ENCODE measurements around the gene CRTC2.
"Not testable (repeated sequence)": the region's sequence is repeated elsewhere in the genome, so short reads cannot be mapped to it uniquely, and the experiment has no call there.

The CRTC2 gene

DNA sequence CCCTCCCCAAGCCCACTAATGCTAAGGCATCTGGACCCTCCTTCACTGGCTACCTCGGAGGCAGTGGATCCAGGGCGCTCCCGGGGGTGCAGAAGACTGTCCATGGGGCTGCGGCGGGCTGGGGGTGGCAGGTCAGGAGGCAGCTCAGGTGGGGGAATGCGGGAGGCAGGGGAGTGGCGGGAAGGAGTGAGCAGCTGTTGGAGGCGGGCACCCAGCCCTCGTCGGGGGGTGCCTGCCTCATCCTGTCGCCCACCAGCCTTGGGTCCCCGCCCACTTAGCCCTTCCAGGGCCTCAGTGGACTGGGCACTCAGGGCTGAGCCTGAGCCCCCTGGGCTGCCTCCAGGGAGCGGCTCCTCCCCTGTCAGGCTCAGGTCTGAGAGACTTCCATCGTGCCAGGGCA is 25.0 kb downstream of the CRTC2 start:
- no peak overlapping the region for H3K27ac ChIP-seq
- no peak for DNase-seq (ENCODE audit: low read depth, low spot score)

DNA sequence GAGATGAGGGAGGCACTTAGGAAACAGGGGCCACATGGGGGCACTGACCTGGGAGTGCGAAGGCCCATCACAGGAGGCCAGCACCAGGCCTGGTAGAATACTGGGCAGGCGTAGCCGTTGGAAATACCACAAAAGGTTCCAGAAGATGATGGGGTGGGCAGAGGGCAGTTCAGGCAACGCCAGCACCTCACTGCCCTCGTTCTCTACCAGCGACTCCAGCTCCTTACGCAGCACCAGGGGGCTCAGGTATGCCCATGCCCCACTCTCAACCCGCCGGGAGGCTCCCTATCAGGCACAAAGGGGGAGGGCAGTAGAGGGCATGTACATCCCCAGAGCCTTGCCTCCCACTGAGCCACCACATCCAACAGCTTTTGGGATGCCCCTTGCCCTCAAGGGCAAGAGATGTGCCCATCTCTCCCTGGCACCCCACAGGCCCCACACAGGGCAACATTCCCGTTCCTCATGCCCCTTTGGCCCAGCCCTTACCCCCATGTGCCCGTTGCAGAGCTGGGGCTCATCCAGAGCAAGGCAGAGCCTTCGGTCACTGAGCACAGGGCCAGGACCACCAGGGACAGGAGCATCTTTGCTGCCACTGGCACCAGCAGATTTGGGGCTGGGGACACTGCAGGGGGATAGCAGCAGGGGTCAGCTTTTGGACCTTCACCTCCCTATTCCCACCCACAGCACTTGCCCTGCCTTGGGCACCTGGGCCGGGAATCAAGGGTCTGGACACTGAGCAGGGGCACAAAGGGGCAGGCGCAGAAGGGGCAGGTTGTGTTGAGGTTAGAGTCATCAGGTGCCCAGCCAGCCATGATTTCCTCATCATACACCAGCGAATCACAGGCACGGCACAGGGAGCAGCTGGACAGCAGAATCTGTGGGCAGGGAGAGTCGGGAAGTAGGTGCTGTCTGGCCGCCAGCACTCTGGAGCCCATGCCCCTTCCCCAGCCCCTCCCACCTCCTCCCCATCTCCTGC is 26.0 kb downstream of the CRTC2 start:
- H3K27ac ChIP-seq = no peak overlapping the region
- no peak for DNase-seq (ENCODE audit: low read depth, low spot score)

DNA sequence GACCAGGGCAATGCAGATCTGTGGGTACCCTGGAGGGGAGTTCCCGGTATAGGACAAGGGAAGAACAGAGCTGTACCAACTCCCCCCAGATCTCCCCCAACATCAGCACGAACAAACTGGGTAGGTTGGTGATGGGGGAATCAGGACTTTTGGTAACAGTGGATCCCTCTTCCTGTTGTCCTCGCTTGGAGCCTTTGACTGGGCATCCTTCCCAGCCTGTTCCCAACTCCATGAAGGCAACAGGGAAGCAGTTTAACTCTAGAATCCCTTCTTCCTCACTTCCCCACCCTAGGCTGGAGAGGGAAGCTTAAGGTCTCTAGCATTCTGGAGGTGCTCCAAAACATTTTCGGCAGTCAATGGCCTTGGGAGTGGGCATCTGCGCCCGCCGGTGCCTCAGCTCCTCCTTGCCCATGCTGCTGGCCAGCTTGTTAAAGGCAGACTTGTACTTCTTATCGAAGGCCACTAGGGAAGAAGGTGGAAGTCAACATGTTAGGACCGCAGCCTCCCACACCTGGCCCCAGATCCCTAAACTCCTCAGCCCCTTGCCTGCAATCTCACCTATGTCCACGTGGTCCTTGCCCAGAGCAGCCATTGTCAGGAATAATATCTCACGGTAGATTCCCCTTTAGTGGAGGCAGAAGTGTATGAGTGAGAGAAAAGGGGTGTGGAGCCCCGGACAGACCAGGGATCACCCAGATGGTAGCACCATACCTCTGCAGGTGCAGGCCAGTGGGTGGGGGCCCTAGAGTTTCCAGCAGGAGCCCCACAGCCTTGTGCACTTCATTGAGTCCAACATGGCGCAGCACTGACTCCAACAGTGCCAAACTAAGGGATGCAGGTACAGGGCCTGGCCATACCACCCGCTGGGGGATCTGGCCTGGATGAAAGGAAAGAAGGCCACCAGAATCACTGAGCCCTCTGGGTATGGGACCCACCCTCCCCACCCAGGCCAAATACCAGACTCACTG is 28.1 kb downstream of the CRTC2 start:
- DNase-seq (ENCODE audit: low read depth, low spot score) = no peak
- H3K27ac ChIP-seq = no peak overlapping the region

DNA sequence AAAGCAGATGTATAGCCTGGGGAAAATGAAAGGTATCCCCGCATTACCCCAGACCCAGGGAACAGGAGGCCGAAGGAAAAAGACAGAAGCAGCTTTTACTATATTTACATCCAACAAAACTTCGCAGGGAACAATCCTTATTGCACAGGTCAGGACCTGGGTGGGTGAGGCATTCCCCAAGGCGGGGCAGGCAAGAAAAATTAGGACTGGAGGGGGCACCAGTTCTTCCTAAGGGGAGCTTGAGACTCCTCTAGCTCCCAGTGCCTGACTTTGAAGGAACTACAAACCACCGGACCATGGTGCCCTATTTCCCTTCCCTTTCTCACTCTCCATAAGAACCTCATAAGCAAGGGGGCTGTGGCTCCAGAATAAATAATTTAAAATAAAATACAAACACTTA is 29.0 kb downstream of the CRTC2 start:
- no peak overlapping the region for H3K27ac ChIP-seq
- no peak for DNase-seq (ENCODE audit: low read depth, low spot score)

DNA sequence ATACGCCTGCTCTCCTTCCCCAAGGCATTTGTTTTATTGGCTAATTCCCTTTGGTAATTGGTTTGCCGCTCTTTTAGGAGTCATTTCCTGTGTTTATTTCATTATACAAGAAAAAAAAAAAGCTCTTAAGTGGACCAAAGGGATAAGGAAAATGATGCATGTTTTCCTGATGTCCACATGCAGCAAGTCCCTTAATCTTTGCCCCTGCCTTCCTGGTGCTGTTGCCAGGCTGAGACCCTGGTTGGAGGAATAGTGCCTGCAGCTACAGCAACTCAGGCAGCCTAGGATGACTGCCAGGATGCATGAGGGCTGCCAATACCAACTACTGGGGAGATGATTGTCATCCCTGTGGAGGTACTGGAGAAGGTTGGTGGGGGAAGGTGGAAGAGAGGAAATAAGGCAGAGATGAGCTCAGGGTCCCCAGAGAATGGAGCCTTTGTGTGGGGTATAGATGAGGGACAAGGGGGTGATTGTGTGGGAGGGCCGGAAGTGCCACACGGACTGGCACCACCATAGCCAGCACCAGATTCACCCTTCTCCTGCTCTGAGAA is 29.5 kb downstream of the CRTC2 start:
- H3K27ac ChIP-seq = no peak overlapping the region

DNA sequence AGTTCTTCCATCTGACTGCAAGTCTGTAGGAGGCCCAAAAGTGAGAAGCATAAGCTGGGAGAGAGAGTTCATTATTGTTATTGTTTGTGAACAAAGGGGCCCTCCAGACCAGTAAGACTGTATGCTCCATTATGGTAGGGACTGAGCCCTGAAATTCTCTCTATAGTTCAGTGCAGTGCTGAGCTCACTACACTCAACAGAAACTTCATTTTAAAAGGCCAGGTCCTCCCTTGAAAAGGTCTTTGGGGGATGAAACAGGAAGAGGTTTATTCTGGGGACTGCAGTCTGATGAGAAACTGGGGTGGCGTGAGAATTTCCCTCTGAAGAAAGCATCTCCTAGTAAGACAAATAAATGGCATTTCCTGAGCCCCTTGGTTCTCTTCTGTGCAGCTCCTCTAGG is 30.2 kb downstream of the CRTC2 start:
- DNase-seq (ENCODE audit: low read depth, low spot score) = no peak
- no peak overlapping the region for H3K27ac ChIP-seq

More for the DNA sequence above, 29.5 kb downstream of the CRTC2 start:
- no peak for DNase-seq (ENCODE audit: low read depth, low spot score)

DNA sequence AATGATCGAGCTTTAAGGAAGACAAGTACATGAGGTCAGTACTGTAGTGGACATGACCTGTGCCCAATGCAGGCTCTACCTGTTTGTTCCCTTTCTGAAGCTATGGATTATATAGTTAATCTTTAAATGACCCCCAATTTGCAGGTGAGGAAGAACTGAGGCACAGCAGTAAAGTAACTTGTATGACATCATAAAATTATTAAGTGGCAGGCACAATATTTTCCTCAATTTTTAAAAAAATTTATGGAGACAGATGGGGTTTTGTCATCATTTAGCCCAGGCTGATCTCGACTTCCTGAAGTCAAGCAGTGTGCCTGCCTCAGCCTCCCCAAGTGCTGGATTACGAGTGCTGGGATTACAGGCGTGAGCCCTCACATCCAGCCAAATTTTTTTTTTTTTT is 32.0 kb downstream of the CRTC2 start:
- no peak overlapping the region for H3K27ac ChIP-seq
- DNase-seq (ENCODE audit: low read depth, low spot score) = no peak

DNA sequence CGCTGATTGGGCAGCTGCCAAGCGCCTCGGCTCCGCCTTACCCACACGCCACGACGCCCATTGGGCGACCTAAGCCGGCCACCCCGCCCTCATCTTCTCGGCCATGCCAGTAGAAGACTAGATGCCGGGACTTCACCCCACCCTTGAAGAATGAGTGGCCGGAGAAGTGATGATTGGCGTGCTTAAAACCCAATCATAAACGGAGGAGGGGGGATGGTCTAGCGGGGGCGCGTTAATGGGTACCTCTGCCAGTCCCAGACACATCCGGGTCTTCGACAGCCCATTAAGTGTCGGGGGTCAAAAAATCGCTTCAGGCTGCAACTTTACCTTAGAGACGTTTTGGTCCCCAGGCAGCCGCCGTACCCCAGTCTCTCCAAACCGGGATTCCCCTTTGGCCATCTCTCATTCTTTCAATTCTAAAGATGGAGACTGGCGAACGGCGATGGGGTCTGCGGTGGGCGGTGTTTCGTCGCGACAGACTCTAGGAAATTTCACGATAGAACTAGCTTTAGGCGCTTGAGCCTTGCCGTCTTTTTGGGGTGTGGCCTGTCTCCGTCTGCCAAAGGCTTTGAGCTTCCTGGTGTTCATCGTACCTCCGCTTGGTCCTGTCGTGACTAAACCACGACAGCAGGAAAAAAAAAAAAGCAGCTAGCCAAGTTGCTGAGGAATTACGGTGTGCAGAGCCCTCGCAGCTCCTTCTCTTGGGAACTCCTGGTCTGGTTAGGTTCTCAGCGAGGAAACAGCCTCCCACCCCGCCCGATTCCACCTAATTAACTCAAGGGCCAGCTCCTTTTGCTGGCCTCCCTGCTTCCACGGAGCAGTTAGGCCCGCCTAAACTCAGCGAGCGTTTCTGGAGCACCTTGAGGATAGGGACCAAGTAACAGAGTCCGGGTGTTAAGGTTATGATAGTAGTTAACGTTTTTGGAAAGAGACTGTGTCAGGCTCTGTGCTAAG is 35.2 kb downstream of the CRTC2 start, which contains the start of gene GATAD2B:
TSS of gene GATAD2B (minus strand) at position 1 of the 954 bp plus-strand sequence. CDS start 94,625 bp downstream, outside the sequence.
- H3K27ac ChIP-seq = peak within 1 kb of the TSS; percentile 88
- DNase-seq (ENCODE audit: low read depth, low spot score) = peak; percentile 99

DNA sequence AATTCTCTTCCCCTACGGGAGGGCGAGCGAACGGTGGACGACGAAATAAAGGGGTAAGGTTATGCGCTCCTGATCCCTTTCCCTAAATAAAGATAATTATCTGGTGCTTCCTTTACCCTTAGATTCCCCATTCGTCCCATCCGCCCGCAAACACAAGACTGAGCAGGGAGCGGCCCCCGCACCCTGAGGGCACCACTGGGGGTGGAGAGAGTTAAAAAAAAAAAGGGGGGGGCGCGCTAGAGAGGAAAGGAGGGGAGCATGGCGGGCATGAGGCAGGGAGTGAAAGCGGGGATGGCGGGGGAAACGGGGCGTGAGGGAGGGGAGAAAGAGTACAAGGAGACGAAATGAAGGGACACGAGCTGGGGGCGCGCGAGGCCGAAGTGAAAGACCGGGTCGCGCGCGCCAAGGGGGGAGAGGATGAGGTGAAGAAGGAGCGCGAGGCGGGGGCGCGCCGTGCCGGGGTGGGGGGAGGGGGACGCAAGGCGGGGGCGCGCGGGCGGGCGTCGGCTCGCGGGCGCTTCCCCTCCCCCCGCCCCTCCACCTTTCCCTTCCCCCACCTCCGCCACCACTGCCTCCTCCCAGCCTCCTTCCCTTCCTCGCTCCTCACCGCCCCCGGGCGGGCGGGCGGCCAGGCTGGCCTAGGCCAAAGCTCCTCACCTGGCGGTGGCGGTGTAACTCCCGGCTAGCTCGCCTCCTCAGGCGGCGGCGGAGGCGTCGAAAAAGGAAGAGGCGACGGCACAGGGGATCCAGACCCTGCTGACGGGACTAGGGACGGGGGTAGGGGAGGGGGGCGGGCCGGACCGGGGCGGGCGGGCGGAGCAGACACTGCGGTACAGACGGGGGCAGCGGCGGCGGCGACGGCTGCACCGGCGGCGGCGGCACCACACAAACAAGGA is 36.1 kb downstream of the CRTC2 start:
- no peak for DNase-seq (ENCODE audit: low read depth, low spot score)
- peak overlapping the region; percentile 88 for H3K27ac ChIP-seq

DNA sequence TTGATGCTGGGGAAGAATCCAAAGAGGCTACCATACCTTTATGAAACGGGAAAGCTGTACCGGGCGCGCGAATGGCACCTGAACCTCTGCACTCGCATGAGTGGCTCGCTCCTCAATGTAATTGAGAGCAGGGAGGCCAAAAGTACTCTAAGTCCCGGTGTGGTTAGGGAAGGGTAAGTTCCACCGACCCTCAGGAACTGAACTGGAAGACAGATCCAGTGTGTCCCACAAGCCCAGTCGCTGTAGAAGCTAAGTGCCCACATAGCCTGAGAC is 36.7 kb downstream of the CRTC2 start:
- H3K27ac ChIP-seq = peak overlapping the region; percentile 88
- no peak for DNase-seq (ENCODE audit: low read depth, low spot score)

DNA sequence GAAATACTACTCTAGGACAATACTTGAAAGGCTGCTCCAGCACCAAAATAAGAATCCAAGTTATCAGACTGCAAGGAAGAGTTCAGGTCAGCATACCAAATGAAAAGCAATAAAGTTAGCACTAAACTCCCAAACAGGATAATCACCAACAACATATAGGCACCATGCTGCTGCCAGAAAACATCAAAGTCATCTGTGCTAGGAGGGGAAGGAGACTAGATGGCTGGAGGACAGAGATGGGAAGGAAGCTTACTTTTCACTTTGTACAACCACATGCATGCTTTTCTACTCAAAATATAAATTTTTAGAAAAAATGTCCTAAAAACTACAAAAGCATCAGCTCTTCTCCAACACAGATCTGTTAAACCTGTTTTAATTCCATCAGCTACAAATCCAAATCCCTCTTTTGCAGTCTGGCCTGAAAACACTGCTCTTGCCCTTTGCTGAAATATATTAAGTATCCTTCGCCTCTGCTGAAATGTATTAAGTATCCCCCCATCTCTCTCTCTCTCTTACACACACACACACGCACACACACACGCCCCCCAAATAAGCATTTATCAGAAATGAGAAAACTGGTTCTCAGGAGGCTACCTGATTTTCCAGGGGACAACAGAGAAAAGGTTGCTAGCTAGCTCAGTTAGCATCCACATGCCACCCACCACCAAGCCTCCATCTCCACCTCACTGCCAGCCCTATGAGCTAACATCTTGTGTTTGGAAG is 37.2 kb downstream of the CRTC2 start:
- H3K27ac ChIP-seq = peak overlapping the region; percentile 88
- DNase-seq (ENCODE audit: low read depth, low spot score) = no peak

DNA sequence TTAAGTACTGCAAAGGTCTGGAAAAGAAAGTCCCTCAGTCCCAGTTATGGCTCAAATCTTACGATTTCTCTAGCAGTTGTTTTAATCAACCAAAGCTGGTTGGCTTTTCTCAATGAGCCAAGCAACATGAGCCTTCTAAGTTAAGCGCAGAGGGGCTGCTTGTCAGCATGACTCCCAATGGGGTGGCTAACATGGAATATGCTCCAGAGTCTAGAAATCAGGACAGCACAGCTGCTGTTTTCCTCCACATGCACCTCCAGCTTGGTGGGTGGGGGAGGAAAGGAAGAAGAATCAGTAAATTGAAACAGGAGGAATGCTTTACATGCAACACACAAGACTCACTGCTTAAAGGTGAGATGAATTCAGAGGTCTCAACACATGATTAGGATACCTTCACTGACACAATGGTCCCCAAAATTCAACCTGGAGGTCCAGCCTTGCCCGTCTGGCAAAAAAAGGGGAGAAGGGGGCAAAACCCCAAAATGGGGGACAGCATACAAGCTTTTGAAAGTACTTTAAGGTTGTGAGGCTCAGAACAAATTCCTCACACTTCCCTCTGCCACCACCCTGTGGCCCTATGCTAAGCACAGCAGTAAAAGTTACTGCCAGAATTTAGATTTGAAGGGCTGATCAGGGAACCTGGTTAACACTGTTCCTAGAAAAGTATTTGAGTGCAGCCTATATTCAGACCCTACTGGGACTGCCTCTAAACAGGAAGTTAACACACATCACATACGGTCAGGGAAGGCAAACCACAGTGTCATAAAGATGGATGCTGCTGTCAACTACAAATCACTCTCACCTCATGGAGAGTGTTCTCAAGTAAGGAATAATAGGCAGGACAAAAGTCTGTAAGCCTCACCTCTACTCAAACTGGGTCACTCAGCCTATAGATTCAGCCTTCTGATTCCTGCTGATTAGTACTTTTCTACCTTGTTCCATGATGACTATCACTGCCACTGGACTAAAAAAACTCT is 38.2 kb downstream of the CRTC2 start:
- no peak for DNase-seq (ENCODE audit: low read depth, low spot score)

DNA sequence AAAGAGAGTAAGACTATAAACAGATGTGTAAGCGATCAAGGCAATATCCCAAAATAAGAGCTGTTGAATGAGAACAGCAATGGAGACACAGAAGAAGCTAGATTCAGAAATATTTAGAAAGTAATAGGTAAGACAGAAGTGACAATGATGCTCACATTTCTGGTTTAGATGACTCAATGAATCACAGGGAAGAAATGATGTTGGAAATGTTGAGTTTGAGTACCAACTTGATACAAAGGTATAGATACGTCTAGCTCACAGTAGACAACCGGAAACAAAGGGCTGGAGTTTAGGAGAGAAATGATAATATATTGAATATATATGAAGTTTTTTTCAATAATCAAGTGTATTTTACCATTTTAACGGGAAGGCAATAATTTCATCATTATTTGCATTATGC is 42.1 kb downstream of the CRTC2 start:
- no peak overlapping the region for H3K27ac ChIP-seq
- no peak for DNase-seq (ENCODE audit: low read depth, low spot score)

More for the DNA sequence above, 38.2 kb downstream of the CRTC2 start:
- H3K27ac ChIP-seq = no peak overlapping the region

DNA sequence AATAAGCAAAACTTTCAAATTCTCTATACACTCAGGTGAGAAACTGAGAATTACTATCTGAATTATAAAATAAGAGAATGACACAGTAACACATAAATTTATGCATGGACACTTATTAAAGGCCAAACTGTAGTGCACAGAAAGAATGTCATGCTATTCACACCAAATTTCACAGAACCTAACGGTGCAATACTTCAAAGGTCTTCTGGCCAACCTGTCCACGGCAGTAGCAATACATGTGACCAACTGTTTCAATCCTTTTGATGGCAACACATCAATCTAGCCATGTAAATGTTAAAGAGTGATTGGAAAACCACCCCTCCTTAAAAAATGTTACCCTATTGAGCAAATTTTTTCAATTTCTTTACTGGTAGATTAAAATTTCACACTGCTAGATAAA is 46.1 kb downstream of the CRTC2 start:
- DNase-seq (ENCODE audit: low read depth, low spot score) = no peak
- no peak overlapping the region for H3K27ac ChIP-seq

DNA sequence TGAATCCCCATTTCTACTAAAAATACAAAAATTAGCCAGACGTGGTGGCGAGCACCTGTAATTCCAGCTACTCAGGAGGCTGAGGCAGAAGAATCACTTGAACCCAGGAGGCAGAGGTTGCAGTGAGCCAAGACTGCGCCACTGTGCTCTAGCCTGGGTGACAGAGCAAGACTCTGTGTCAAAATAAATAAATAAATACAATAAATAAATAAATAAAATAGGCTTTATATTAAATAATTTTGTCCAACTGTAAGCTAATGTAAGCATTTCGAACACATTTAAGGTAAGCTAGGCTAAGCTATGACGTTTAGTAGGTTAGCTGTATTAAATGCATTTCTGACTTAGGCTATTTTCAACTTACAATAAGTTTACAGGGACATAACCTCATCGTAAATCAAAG is 47.9 kb downstream of the CRTC2 start:
- DNase-seq (ENCODE audit: low read depth, low spot score); H3K27ac ChIP-seq: not testable (repeated sequence)

DNA sequence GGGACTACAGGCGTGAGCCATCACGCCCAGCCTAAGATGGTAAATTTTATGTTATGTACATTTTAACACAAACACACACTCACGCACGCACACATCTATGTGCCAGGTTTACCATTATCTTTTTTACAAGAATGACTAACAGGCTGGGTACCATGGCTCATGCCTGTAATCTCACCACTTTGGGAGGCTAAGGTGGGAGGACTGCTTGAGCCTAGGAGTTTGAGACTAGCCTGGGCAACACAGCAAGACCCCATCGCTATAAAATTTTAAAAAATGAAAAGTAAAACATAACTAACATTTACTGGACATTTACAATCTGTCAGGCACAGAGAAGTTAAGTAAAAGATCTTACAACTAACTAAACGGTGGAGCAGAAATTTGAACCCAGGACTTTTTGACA is 50.3 kb downstream of the CRTC2 start:
- no peak overlapping the region for H3K27ac ChIP-seq
- no peak for DNase-seq (ENCODE audit: low read depth, low spot score)

DNA sequence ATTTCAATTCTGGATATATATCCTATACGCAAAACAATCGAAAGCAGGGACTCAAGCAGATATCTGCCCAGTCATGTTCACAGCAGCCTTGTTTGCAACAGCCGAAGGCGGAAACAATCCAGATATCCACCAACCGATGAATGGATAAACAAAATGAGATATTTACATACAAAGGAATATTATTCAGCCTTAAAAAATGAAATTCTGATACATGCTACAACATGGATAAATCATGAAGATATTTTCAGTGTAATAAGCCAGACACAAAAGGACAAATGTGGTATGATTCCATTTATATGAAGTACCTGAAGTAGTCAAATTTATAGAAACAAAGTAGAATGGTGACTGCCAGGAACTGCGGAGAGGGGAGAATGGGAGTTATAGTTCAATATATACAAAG is 51.3 kb downstream of the CRTC2 start:
- no peak overlapping the region for H3K27ac ChIP-seq
- no peak for DNase-seq (ENCODE audit: low read depth, low spot score)

All from epithelial cell of prostate (primary cell).